Lower lobe of right lung (tissue), 2 donors: ENCODE measurements around the gene TXNRD1. TPM values are rescaled to one million over a fixed set of nuclear protein-coding genes. Genes with fewer than 3 reads are reported as not detected.
A peak's percentile ranks its signal among the peaks of the same experiment; 100 is the strongest.
"Not testable (repeated sequence)": the region's sequence is repeated elsewhere in the genome, so short reads cannot be mapped to it uniquely, and the experiment has no call there.

Experiments used
- ATAC-seq, 2 donors: fragments of 200-7000 bp; cut with Tn5 transposase; one replicate each; pipeline ENCODE4 v1.9.1; 2020 to 2022; ENCODE audit warnings: mild to moderate bottlenecking in 2 of 2, moderate library complexity in 2 of 2
- DNase-seq: peaks from one replicate; pipeline ENCODE4 v3.0.0-alpha.2; 2020
- H3K27ac ChIP-seq: fragments of 200-600 bp; one replicate; pipeline ENCODE4 v1.8.0; 2022
- H3K27me3 ChIP-seq: fragments of 200-600 bp; one replicate; pipeline ENCODE4 v1.8.0; 2022; ENCODE audit warnings: low read depth
- H3K36me3 ChIP-seq: fragments of 200-600 bp; one replicate; pipeline ENCODE4 v1.8.0; 2022; ENCODE audit warnings: mild to moderate bottlenecking
- H3K4me1 ChIP-seq: fragments of 200-600 bp; one replicate; pipeline ENCODE4 v1.8.0; 2022
- H3K4me3 ChIP-seq: fragments of 200-600 bp; one replicate; pipeline ENCODE4 v1.8.0; 2022; ENCODE audit warnings: mild to moderate bottlenecking
- H3K9me3 ChIP-seq: fragments of 200-600 bp; one replicate; pipeline ENCODE4 v1.8.0; 2022
- CTCF ChIP-seq: fragments of 200-600 bp; IDR thresholded peaks from one replicate; pipeline ENCODE4 v1.8.0; 2022; ENCODE audit warnings: antibody characterized with exemption, mild to moderate bottlenecking
- intact Hi-C: fragments of 100-400 bp; cut with DNase I; formaldehyde crosslinking; loops from one replicate; pipeline ENCODE4 v1.11.0; 2022
- total RNA-seq: library from RNA; stranded (reverse); fragmentation: NEBNext Ultra II Directional; extraction: Animal tissue kit (Norgen Biotek cat#: 25700); gene quantifications from one replicate; pipeline ENCODE4 v1.2.1, GENCODE V29; 2021
- donor health status: DM: no; HTN: yes; CAD: no; lungs with severe emphysema.

TXNRD1 gene
- total RNA-seq, 1 donor from 2014 or later, result 144 TPM

GRCh38 chr12:104171785-104172569 is 43.6 kb upstream of the TXNRD1 start:
- Histone ChIP-seq H3K4me3 (no peak overlapping the region), H3K36me3 (no peaks in the 10 kb centered on the region), H3K9me3 (no peaks in the 10 kb centered on the region), H3K27ac (no peak overlapping the region), H3K27me3 (no peaks in the 10 kb centered on the region), H3K4me1 (peaks cover 3% of the 10 kb centered on the region)
- ATAC-seq (no peak), DNase-seq (no peak)
- TF ChIP-seq CTCF, result no peak
- intact Hi-C loops, result no loop called here

- ATAC-seq (no peak), DNase-seq (no peak)
- Histone ChIP-seq H3K4me1 (peaks cover 9% of the 10 kb centered on the region), H3K4me3 (no peak overlapping the region), H3K27me3 (no peaks in the 10 kb centered on the region), H3K27ac (no peak overlapping the region), H3K36me3 (no peaks in the 10 kb centered on the region), H3K9me3 (no peaks in the 10 kb centered on the region)
- intact Hi-C loops, result no loop called here
- TF ChIP-seq CTCF, result no peak
Measured at GRCh38 chr12:104172570-104172947, 43.0 kb upstream of the TXNRD1 start.

GRCh38 chr12:104173804-104174203 is 41.8 kb upstream of the TXNRD1 start:
- peaks cover 21% of the 10 kb centered on the region for H3K4me1 ChIP-seq
- intact Hi-C loops, DNase-seq, H3K27ac ChIP-seq, ATAC-seq, H3K4me3 ChIP-seq, H3K9me3 ChIP-seq, H3K36me3 ChIP-seq, H3K27me3 ChIP-seq: not testable (repeated sequence)

GRCh38 chr12:104175726-104176247 is 39.8 kb upstream of the TXNRD1 start:
- ATAC-seq (no peak), DNase-seq (no peak)
- intact Hi-C loops, result no loop called here
- TF ChIP-seq CTCF, result no peak
- Histone ChIP-seq H3K4me1 (peaks cover 23% of the 10 kb centered on the region), H3K27me3 (no peaks in the 10 kb centered on the region), H3K9me3 (no peaks in the 10 kb centered on the region), H3K4me3 (no peak overlapping the region), H3K27ac (no peak overlapping the region), H3K36me3 (no peaks in the 10 kb centered on the region)

- no peak overlapping the region for H3K27ac ChIP-seq
- no peak overlapping the region for H3K4me3 ChIP-seq
- H3K4me1 ChIP-seq, result peaks cover 36% of the 10 kb centered on the region
- intact Hi-C loops, result no loop called here
- H3K27me3 ChIP-seq, result no peaks in the 10 kb centered on the region
- no peaks in the 10 kb centered on the region for H3K36me3 ChIP-seq
- no peak for ATAC-seq
- DNase-seq, result no peak
- H3K9me3 ChIP-seq, result no peaks in the 10 kb centered on the region
- TF ChIP-seq CTCF, result no peak
Measured at GRCh38 chr12:104177336-104177662, 38.3 kb upstream of the TXNRD1 start.

- peaks cover 41% of the 10 kb centered on the region for H3K4me1 ChIP-seq
- H3K9me3 ChIP-seq, result no peaks in the 10 kb centered on the region
- peak overlapping the region; percentile 53 for H3K27ac ChIP-seq
- intact Hi-C loops, result no loop called here
- H3K27me3 ChIP-seq, result no peaks in the 10 kb centered on the region
- DNase-seq (peak; percentile 53), ATAC-seq (peak; percentile 79 to 82)
- H3K36me3 ChIP-seq, result no peaks in the 10 kb centered on the region
- H3K4me3 ChIP-seq, result no peak overlapping the region
- TF ChIP-seq CTCF, result peak; percentile 26
Measured at GRCh38 chr12:104177663-104178501, 37.7 kb upstream of the TXNRD1 start.
